ENCODE measurements around the gene TIGD4.
"Not testable (repeated sequence)": the region's sequence is repeated elsewhere in the genome, so short reads cannot be mapped to it uniquely, and the experiment has no call there.

Gene TIGD4

DNA sequence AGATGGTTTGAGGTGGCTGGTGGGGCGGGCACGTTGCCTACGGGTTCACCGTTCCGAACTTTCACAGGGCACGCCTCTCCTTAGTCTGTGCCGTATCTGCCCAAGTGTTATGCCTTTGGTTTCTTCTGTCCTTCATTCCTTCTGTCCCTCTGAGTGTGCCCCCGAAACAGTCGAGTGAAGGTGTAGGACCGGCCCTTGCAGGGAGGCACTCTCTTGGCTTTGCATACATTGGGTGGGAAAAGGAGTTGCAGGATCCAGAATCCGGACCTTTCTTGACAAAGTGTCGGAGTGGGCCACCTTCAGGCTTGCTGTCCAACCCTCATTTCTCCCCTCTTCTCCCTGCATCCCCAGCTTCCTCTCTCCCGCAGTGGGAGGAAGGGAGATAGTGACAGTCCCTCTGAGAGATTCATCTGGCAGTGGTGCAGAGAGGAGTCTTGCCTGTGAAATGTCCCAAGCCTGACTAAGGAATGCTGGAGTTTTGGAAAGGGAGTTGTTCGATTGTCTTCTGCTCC, 793 bp upstream of the TIGD4 start:
- DNase-seq (ENCODE audit: low read depth in 2 of 2) = no peak

GRCh38 chr4:152778656-152779512, 646 bp downstream of the TIGD4 start:
- DNase-seq (ENCODE audit: low read depth in 2 of 2) = peak in 1 of 2 donors; percentile 14

GRCh38 chr4:152777488-152777887, 2.0 kb downstream of the TIGD4 start:
- DNase-seq (ENCODE audit: low read depth in 2 of 2) = no peak

GRCh38 chr4:152776352-152776751, 3.2 kb downstream of the TIGD4 start:
- DNase-seq (ENCODE audit: low read depth in 2 of 2) = no peak

GRCh38 chr4:152773953-152774352, 5.6 kb downstream of the TIGD4 start:
- DNase-seq (ENCODE audit: low read depth in 2 of 2) = no peak

- DNase-seq (ENCODE audit: low read depth in 2 of 2) = no peak
Observed at GRCh38 chr4:152773339-152773738, 6.2 kb downstream of the TIGD4 start.

- DNase-seq (ENCODE audit: low read depth in 2 of 2) = no peak
Observed at GRCh38 chr4:152771741-152772533, 7.6 kb downstream of the TIGD4 start.

DNA sequence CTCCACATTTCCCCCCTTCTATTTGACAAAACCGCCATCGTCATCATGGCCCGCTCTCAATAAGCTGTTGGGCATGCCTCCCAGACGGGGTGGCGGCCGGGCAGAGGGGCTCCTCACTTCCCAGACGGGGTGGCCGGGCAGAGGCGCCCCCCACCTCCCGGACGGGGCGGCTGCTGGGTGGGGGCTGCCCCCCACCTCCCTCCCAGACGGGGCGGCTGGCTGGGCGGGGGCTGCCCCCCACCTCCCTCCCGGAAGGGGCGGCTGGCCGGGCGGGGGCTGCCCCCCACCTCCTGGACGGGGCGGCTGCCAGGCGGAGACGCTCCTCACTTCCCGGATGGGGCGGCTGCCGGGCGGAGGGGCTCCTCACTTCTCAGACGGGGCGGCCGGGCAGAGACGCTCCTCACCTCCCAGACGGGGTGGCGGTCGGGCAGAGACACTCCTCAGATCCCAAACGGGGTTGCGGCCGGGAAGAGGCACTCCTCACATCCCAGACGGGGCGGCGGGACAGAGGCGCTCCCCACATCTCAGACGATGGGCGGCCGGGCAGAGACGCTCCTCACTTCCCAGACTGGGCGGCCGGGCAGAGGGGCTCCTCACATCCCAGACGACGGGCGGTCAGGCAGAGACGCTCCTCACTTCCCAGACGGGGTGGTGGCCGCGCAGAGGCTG, 14.3 kb downstream of the TIGD4 start:
- DNase-seq (ENCODE audit: low read depth in 2 of 2) = not testable (repeated sequence)

DNA sequence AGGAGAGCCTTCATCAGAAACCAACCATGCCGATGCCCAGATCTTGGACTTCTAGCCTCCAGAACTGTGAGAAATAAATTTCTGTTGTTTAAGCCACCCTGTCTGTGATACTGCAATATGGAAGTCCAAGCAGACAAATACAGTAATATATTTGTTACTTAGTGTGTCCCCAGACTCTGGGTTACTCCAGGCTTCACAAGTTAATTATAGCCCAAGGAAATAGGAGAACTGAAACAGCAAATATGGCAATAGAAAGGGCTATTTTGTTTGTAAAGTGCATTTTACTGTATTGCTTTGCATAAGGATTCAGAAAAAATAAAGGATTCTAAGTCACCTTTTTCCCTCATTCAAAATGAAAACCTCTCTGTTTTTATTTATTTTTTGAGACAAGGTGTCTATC, 15.7 kb downstream of the TIGD4 start:
- DNase-seq (ENCODE audit: low read depth in 2 of 2) = no peak

DNA sequence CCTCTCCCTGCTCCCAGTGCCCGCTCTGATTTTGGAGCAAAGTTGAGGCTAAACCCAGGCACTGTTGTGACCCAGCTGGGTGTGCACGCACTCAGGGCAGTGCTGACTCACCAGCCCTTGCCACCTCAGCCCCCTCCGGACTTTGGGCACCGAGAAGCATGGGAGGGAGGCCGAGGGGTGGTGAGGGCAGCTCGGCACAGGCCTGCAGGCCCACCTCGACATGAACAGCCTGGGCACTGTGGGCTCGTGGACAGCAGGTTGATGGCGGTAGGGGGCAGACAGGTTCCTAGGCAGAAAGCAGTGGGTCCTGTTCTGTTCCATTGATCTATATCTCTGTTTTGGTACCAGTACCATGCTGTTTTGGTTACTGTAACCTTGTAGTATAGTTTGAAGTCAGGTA, 30.9 kb downstream of the TIGD4 start:
- DNase-seq (ENCODE audit: low read depth in 2 of 2) = no peak

- DNase-seq (ENCODE audit: low read depth in 2 of 2) = no peak
Observed at GRCh38 chr4:152747444-152747843, 32.1 kb downstream of the TIGD4 start.

DNA sequence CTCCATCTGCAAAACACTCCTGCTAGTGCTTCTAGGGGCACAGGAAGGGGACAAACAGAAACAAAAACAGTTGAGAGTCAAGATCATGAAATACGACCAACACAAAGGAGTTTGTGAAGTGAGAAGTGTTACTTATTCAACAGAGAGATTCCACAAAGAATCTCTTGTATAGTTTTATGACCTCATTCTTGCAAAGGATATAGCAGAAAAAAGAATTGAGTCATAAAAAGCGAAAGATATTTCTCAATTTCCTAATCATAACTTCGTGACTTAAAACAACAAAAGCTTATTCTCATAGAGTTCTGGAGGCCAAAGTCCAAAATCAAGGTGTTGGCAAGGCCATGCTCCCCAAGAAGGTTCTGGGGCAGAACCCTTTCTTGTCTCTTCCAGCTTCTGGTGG, 40.7 kb downstream of the TIGD4 start:
- no peak for DNase-seq (ENCODE audit: low read depth in 2 of 2)

DNA sequence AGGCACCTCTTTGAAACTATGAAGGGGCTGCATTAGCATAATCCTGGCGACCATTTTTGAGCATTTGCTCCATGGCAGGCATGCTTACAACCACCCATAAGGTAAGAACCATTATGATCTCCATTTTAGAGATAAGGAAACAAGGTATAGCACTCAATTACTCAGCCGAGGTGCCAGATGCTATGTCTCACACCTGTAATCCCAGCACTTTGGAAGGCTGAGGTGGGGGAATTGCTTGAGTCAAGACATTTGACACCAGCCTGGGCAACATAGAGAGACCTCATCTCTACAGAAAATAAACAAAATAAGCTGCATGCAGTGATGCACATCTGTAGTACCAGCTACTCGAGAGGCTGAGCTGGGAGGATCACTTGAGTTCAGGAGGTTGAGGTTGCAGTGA, 43.6 kb downstream of the TIGD4 start:
- no peak for DNase-seq (ENCODE audit: low read depth in 2 of 2)

DNA sequence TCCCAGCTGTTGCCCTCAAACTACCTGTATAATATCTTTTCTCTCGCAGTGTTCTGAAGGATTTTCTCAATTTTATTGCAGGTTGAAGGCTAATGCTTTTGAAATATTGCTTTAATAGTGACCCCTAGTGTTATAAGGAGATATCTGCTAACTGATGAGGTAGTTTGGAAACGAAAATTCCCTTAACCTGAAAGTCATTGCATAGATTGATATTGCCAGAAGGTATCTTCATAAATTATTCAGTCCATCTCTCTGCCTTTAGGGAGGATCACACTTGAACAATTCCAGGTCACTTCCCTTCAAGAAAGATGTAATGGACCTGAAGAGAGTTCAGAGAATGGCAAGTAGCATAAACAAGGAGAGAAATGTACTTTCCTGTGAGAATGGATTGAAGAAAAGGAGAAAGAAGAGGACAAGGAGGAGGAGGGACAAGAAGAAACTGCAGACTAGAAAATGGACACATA, 44.1 kb downstream of the TIGD4 start:
- no peak for DNase-seq (ENCODE audit: low read depth in 2 of 2)

- no peak for DNase-seq (ENCODE audit: low read depth in 2 of 2)
Observed at GRCh38 chr4:152734699-152735050, 44.9 kb downstream of the TIGD4 start.

DNA sequence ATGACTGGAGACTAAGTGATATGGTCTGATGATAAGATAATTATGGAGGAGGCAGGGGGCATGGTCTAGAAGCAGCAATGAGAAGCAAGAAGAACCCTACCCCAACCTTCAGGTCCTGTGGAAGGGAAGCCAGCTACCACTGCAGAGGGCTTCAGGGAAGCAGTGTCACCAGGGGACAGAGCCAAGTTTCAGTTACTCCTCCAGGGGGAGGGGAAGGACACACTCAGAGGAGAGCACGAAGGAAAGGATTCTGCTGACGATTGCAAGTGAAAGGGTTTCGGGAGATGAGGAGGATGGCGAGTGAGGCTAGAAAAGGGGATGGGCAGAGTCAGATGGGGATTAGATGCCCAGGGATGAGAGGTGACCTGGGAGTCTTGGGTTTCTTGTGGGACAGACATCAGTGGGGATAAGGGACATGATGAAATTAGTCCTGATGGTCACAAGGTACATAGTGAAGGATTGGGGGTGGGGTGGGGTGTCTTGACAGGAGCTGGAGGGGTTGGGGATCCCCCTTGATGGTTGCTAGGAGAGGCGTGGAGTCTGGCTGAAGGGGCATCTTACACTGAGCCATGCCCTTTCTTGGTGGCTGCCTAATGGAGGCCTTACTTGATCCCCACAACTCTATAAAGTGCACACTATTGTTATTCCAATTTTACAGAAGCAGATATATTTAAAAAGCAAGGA, 45.4 kb downstream of the TIGD4 start:
- DNase-seq (ENCODE audit: low read depth in 2 of 2) = no peak

DNA sequence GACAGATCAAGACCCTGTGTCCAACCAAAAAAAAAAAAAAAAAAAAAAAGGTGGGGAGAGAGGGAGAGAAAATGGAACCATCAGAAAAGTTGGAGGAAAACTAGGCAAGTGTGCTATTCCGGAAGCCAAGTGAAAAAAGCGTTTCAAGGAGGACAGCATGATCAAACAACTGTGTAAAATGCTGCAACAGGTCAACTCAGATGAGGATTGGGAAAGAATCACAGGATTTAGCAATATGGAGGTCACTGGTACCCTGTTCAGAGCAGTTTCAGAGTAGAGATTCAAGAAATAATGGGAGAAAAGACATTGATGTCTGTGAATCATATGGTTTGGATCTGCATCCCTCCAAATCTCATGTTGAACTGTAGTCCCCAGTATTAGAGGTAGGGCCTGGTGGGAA, 47.5 kb downstream of the TIGD4 start:
- DNase-seq (ENCODE audit: low read depth in 2 of 2) = no peak

DNA sequence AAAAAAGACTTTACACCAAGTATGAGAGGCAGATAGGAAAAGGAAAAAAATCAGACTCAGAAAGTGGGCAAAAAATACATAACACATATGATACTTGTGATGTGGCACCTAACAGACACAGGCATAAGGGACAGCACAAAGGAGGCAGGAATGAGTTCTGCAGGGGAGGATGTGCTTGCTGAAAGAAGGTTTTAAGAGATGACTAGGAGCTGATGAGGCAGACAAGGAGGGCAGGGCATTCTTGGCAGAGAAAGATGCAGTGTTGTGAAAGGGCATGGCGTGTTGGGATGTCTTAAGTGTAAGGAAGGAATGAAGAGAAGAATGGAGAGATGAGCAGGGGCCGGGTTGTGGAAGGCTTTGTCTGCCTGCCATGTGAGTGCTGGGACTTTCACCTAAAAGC, 50.1 kb downstream of the TIGD4 start:
- no peak for DNase-seq (ENCODE audit: low read depth in 2 of 2)

DNA sequence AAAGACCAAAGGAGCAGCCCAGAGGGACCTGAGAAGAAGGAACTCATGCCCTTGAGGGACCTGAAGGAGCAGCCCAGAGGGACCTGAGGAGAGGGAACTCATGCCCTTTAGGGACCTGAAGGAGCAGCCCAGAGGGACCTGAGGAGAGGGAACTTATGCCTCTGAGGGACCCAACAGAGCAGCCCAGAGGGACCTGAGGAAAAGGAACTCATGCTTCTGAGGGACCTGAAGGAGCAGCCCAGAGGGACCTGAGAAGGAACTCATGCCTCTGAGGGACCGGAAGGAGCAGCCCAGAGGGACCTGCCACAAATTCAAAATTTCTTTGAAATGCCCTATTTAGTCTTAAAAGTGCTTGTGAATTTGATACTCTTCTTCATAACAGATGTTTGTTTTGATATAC, 51.2 kb downstream of the TIGD4 start:
- no peak for DNase-seq (ENCODE audit: low read depth in 2 of 2)

DNA sequence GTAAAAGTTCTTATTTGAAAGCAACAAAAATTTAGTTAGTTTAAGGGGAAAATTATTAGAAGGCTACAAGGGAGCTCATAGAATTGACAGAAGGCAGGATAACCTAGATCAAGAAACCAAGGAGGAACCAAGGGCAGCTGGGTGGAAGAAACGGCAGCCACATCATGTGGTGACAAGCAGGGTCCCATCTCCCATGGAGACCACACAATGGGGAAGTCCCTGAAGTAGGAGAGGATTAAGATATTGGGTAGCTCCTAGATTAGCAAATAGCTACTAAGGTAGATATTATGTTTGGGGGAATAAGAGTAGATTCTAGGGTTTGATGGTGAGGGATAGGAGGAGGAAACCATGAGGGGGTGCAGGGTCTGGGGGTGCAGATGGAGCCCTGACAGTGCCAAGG, 51.7 kb downstream of the TIGD4 start:
- DNase-seq (ENCODE audit: low read depth in 2 of 2) = no peak

DNA sequence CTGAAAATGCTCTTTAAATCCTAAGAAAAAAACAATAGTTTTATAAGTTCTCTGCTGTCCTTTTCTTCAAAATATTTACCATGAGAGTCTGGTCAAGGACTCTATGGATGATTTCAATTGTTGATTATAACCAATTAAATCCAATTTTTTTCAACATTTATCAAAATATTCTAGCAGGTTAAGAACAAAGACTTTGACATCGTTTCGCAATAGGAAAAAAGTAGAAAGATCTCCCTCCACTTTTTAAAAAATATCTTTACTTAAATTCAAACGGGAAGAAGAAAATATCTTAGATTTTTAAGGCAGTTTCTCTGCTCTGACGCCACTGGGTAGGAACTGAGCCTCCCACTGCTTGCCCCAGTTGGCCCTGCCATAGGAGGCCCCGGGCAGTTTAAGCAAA, 55.0 kb downstream of the TIGD4 start:
- DNase-seq (ENCODE audit: low read depth in 2 of 2) = no peak

- DNase-seq (ENCODE audit: low read depth in 2 of 2) = no peak
Observed at GRCh38 chr4:152723236-152723635, 56.3 kb downstream of the TIGD4 start.

Measured in stimulated activated CD8-positive, alpha-beta memory T cell treated with anti-CD3 and anti-CD28 coated beads, Interleukin-15, amount 100 ng/mL, for 48 hours (primary cell).